ENCODE measurements around the gene KRTAP5-7.
"Not testable (repeated sequence)": the region's sequence is repeated elsewhere in the genome, so short reads cannot be mapped to it uniquely, and the experiment has no call there.

The KRTAP5-7 gene

GRCh38 chr11:71539017-71539416 lies 11.9 kb downstream of the KRTAP5-7 start:
- TF ChIP-seq CTCF (conservative IDR thresholded peaks at IDR 0.05): no peak
- no peak overlapping the region for H3K27ac ChIP-seq

DNA sequence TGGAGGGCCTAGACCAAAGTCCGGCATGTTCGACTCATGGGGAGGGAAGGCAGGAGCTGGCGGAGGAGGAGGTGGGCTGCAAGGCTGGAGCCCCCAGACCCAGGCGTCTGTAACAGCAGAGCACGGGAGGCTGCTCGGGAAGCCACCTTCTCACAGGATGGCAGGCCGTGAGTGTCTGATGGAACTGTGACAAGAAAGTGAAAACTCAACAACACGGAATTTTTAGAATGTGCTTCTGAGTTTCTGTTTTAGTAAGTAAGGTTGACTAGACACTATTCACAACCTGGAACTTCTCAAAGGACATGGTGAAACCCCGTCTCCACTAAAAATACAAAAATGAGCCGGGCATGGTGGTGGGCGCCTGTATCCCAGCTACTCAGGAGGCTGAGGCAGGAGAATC lies 12.9 kb downstream of the KRTAP5-7 start:
- H3K27ac ChIP-seq: not testable (repeated sequence)

DNA sequence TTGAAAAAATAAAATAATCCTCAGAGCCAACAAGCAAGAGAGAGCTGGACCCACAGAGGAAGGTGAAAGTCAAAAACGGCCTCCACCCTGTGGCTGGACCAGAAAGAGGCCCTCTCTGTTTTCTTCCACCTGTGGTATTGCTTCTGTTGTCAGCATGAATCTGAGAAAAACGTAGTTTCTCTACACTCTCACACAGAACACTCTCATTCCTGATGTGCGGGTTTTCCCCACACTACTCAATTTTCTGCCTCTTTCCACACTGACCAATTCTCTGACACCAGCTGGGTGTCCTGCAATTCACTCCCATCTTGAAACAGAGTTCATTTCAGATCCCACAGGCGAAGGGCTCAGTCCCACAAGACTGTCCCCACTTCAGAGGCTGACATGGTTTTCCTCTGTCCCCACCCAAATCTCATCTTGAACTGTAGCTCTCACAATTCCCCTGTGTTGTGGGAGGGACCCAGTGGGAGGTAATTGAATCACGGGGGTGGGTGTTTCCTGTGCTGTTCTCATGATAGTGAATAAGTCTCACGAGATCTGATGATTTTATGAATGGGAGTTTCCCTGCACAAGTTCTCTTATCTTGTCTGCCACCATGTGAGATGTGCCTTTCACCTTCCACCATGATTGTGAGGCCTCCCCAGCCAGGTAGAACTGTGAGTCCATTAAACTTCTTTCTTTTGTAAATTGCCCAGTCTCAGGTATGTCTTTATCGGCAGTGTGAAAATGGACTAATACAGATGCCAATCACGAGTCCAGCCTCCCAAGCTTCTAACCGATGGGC lies 13.6 kb downstream of the KRTAP5-7 start:
- not testable (repeated sequence) for H3K27ac ChIP-seq

DNA sequence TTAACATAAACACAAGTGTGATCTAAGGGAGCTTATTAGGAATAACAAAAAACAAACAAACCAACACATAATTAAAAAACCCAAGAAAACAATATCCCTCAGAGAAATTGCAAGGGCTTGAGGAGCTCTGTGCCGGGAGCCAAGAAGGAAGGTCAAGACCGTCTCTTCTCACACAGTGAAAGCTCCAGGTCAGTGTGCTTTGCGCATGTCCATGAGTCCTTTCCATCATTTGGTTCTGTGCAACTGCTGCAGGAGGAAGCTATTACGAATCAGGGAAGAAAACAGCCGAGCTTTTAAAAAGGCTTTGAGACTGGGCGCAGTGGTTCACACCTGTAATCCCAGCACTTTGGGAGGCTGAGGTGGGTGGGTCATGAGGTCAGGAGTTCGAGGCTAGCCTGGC lies 15.3 kb downstream of the KRTAP5-7 start:
- no peak overlapping the region for H3K27ac ChIP-seq
- no peak for TF ChIP-seq CTCF (conservative IDR thresholded peaks at IDR 0.05)

GRCh38 chr11:71542879-71543777 lies 16.1 kb downstream of the KRTAP5-7 start:
- no peak overlapping the region for H3K27ac ChIP-seq
- TF ChIP-seq CTCF (conservative IDR thresholded peaks at IDR 0.05): no peak

DNA sequence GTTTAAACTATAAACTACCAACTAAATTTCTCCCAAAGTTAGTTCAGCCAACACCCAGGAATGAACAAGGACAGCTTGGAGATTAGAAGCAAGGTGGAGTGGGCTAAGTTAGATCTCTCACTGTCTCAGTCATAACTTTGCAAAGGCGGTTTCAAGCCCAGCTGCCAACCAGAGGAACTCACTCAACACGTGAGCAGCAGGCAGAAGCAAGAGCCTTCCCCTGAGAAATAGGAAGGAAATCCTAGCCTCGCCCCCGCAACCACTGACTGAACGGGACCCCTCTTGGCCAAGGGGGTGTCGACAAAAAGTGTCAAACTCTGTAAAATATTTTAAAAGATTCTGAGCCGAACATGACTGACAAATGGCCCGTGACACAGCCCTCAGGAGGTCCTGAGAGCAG lies 16.8 kb downstream of the KRTAP5-7 start:
- H3K27ac ChIP-seq: no peak overlapping the region
- TF ChIP-seq CTCF (conservative IDR thresholded peaks at IDR 0.05): no peak

GRCh38 chr11:71544525-71545214 lies 17.6 kb downstream of the KRTAP5-7 start:
- TF ChIP-seq CTCF (conservative IDR thresholded peaks at IDR 0.05): no peak
- H3K27ac ChIP-seq: no peak overlapping the region

GRCh38 chr11:71545405-71545966 lies 18.4 kb downstream of the KRTAP5-7 start:
- H3K27ac ChIP-seq: no peak overlapping the region
- no peak for TF ChIP-seq CTCF (conservative IDR thresholded peaks at IDR 0.05)

Measured in VCaP (cell line).